ENCODE results near the gene WNT9B.

Gene WNT9B

GRCh38 chr17:46910179-46910927 lies 59.0 kb downstream of the WNT9B start:
- Histone ChIP-seq H3K27ac (ENCODE audit: low read depth, low read length) (no peak overlapping the region), H4K20me1 (ENCODE audit: low read depth, low read length) (no peaks in the 10 kb centered on the region), H3K36me3 (ENCODE audit: low read length) (no peaks in the 10 kb centered on the region), H3K4me3 (ENCODE audit: insufficient read depth, low read length, poor library complexity, severe bottlenecking) (no peak overlapping the region), H3F3A (ENCODE audit: insufficient read depth) (no peaks in the 10 kb centered on the region), H3K4me2 (ENCODE audit: low read depth, low read length, poor library complexity, severe bottlenecking) (no peak overlapping the region), H3K27me3 (ENCODE audit: low read length) (no peaks in the 10 kb centered on the region), H2AFZ (ENCODE audit: low read depth, low read length, severe bottlenecking) (no peak overlapping the region), H3K9ac (ENCODE audit: low read length) (no peak overlapping the region), H3K79me2 (ENCODE audit: insufficient read depth, low read length) (no peaks in the 10 kb centered on the region), H3K9me3 (ENCODE audit: insufficient read depth, low read length) (no peaks in the 10 kb centered on the region), H3K9me2 (replicated peaks; ENCODE audit: insufficient read depth, low read length) (no peaks in the 10 kb centered on the region)
- TF ChIP-seq EZH2phosphoT487 (conservative IDR thresholded peaks at IDR 0.05; ENCODE audit: low read length) (no peak), CTCF (IDR thresholded peaks at IDR 0.05; ENCODE audit: insufficient read depth, low read length, poor library complexity, severe bottlenecking) (no peak)

- no peaks in the 10 kb centered on the region for H4K20me1 ChIP-seq (ENCODE audit: low read depth, low read length)
- no peak for TF ChIP-seq EZH2phosphoT487 (conservative IDR thresholded peaks at IDR 0.05; ENCODE audit: low read length)
- TF ChIP-seq CTCF (IDR thresholded peaks at IDR 0.05; ENCODE audit: insufficient read depth, low read length, poor library complexity, severe bottlenecking): no peak
These were observed 59.9 kb downstream of the WNT9B start for GRCh38 chr17:46911311-46911710.

GRCh38 chr17:46915596-46915995 lies 64.2 kb downstream of the WNT9B start:
- no peak overlapping the region for H3K4me2 ChIP-seq (ENCODE audit: low read depth, low read length, poor library complexity, severe bottlenecking)
- no peaks in the 10 kb centered on the region for H3K36me3 ChIP-seq (ENCODE audit: low read length)
- no peaks in the 10 kb centered on the region for H3K9me3 ChIP-seq (ENCODE audit: insufficient read depth, low read length)
- H2AFZ ChIP-seq (ENCODE audit: low read depth, low read length, severe bottlenecking): no peak overlapping the region
- H3K9ac ChIP-seq (ENCODE audit: low read length): no peak overlapping the region
- no peak overlapping the region for H3K4me3 ChIP-seq (ENCODE audit: insufficient read depth, low read length, poor library complexity, severe bottlenecking)
- no peaks in the 10 kb centered on the region for H4K20me1 ChIP-seq (ENCODE audit: low read depth, low read length)
- H3K27ac ChIP-seq (ENCODE audit: low read depth, low read length): no peak overlapping the region
- H3F3A ChIP-seq (ENCODE audit: insufficient read depth): no peaks in the 10 kb centered on the region
- H3K79me2 ChIP-seq (ENCODE audit: insufficient read depth, low read length): no peaks in the 10 kb centered on the region
- TF ChIP-seq CTCF (IDR thresholded peaks at IDR 0.05; ENCODE audit: insufficient read depth, low read length, poor library complexity, severe bottlenecking) (no peak), EZH2phosphoT487 (conservative IDR thresholded peaks at IDR 0.05; ENCODE audit: low read length) (no peak)
- H3K27me3 ChIP-seq (ENCODE audit: low read length): no peaks in the 10 kb centered on the region
- H3K9me2 ChIP-seq (replicated peaks; ENCODE audit: insufficient read depth, low read length): no peaks in the 10 kb centered on the region

More at GRCh38 chr17:46911311-46911710, 59.9 kb downstream of the WNT9B start:
- H3K27me3 ChIP-seq (ENCODE audit: low read length): no peaks in the 10 kb centered on the region
- H3K4me3 ChIP-seq (ENCODE audit: insufficient read depth, low read length, poor library complexity, severe bottlenecking): no peak overlapping the region
- H3K4me2 ChIP-seq (ENCODE audit: low read depth, low read length, poor library complexity, severe bottlenecking): no peak overlapping the region
- H3K79me2 ChIP-seq (ENCODE audit: insufficient read depth, low read length): no peaks in the 10 kb centered on the region
- no peaks in the 10 kb centered on the region for H3K36me3 ChIP-seq (ENCODE audit: low read length)
- H3K27ac ChIP-seq (ENCODE audit: low read depth, low read length): no peak overlapping the region
- H2AFZ ChIP-seq (ENCODE audit: low read depth, low read length, severe bottlenecking): no peak overlapping the region
- no peaks in the 10 kb centered on the region for H3F3A ChIP-seq (ENCODE audit: insufficient read depth)
- H3K9me2 ChIP-seq (replicated peaks; ENCODE audit: insufficient read depth, low read length): no peaks in the 10 kb centered on the region
- H3K9me3 ChIP-seq (ENCODE audit: insufficient read depth, low read length): no peaks in the 10 kb centered on the region
- H3K9ac ChIP-seq (ENCODE audit: low read length): no peak overlapping the region
